ENCODE data around the gene HPCAL1. TPM values are rescaled to one million over a fixed set of nuclear protein-coding genes. Genes with fewer than 3 reads are reported as not detected.

The HPCAL1 gene
- total and polyA plus RNA-seq, 2 experiments from 2014 or later: 8.3 to 25.4 TPM

DNA sequence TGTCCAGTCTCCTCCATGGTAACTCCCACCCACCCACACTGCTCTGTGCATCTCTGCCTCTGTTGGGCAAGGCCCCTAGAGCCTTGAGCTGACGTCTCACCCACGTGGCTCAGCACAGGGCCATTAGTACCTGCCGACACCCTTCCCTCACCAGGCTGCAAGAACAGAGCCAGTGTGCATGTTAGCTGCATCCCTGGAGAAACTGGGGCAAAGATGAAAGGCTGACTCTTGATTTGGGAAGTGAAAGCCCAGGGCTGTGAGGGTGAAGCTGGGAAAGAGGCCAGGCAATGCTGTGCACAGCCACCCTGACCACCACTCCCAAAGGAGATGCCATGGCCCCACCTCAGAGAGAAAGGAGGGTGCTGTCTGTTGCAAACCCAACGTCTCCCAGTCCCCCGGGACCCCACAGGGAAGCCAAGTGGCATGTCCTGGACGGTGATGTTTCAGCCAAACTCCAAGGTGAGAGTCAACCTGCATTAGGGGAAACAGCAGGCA lies 20.0 kb upstream of the HPCAL1 start:
- Histone ChIP-seq H2AFZ (no peak overlapping the region), H3K4me2 (no peak overlapping the region), H3K9me2 (ENCODE audit: insufficient read depth) (no peaks in the 10 kb centered on the region), H3K79me2 (replicated peaks; ENCODE audit: insufficient read depth) (no peaks in the 10 kb centered on the region), H3K4me3 (no peak overlapping the region), H3K36me3 (ENCODE audit: insufficient read depth) (no peaks in the 10 kb centered on the region), H3K27me3 (ENCODE audit: insufficient read depth) (no peaks in the 10 kb centered on the region), H3K4me1 (ENCODE audit: insufficient read depth) (no peaks in the 10 kb centered on the region), H4K20me1 (replicated peaks; ENCODE audit: insufficient read depth) (no peaks in the 10 kb centered on the region), H3K27ac (ENCODE audit: low read depth) (no peak overlapping the region), H3F3A (replicated peaks; ENCODE audit: low read depth) (no peaks in the 10 kb centered on the region)
- DNase-seq (ENCODE audit: low spot score) (no peak), ATAC-seq (no peak)
- H3K4me3 Mint-ChIP-seq: no peak overlapping the region
- no peaks in the 10 kb centered on the region for H3K36me3 Mint-ChIP-seq (ENCODE audit: low read depth)
- H3K9me3 Mint-ChIP-seq: no peaks in the 10 kb centered on the region
- H3K27ac Mint-ChIP-seq: no peak overlapping the region
- no peak for TF ChIP-seq EZH2 (IDR thresholded peaks at IDR 0.05; ENCODE audit: low read depth, unreplicated experiment)
- no peak for TF ChIP-seq CREB1 (CRISPR knock-in tag; IDR thresholded peaks at IDR 0.05; ENCODE audit: low read depth)
- TF ChIP-seq CTCF (conservative IDR thresholded peaks at IDR 0.05; ENCODE audit: low read depth in 2 of 2): no peak
- no peak for TF ChIP-seq EZH2phosphoT487 (IDR thresholded peaks at IDR 0.05; ENCODE audit: unreplicated experiment)
- TF ChIP-seq JUNB (IDR thresholded peaks at IDR 0.05; ENCODE audit: unreplicated experiment): no peak
- TF ChIP-seq, protein P1, sequence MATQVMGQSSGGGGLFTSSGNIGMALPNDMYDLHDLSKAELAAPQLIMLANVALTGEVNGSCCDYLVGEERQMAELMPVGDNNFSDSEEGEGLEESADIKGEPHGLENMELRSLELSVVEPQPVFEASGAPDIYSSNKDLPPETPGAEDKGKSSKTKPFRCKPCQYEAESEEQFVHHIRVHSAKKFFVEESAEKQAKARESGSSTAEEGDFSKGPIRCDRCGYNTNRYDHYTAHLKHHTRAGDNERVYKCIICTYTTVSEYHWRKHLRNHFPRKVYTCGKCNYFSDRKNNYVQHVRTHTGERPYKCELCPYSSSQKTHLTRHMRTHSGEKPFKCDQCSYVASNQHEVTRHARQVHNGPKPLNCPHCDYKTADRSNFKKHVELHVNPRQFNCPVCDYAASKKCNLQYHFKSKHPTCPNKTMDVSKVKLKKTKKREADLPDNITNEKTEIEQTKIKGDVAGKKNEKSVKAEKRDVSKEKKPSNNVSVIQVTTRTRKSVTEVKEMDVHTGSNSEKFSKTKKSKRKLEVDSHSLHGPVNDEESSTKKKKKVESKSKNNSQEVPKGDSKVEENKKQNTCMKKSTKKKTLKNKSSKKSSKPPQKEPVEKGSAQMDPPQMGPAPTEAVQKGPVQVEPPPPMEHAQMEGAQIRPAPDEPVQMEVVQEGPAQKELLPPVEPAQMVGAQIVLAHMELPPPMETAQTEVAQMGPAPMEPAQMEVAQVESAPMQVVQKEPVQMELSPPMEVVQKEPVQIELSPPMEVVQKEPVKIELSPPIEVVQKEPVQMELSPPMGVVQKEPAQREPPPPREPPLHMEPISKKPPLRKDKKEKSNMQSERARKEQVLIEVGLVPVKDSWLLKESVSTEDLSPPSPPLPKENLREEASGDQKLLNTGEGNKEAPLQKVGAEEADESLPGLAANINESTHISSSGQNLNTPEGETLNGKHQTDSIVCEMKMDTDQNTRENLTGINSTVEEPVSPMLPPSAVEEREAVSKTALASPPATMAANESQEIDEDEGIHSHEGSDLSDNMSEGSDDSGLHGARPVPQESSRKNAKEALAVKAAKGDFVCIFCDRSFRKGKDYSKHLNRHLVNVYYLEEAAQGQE (IDR thresholded peaks at IDR 0.05; ENCODE audit: unreplicated experiment): no peak
- TF ChIP-seq STAT1 (IDR thresholded peaks at IDR 0.05; ENCODE audit: unreplicated experiment): no peak
- TF ChIP-seq, protein P2, sequence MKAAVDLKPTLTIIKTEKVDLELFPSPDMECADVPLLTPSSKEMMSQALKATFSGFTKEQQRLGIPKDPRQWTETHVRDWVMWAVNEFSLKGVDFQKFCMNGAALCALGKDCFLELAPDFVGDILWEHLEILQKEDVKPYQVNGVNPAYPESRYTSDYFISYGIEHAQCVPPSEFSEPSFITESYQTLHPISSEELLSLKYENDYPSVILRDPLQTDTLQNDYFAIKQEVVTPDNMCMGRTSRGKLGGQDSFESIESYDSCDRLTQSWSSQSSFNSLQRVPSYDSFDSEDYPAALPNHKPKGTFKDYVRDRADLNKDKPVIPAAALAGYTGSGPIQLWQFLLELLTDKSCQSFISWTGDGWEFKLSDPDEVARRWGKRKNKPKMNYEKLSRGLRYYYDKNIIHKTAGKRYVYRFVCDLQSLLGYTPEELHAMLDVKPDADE (IDR thresholded peaks at IDR 0.05): no peak
- no peak for TF ChIP-seq ZNF331 (CRISPR knock-in tag; IDR thresholded peaks at IDR 0.05; ENCODE audit: low read depth)
- TF ChIP-seq, protein P3, sequence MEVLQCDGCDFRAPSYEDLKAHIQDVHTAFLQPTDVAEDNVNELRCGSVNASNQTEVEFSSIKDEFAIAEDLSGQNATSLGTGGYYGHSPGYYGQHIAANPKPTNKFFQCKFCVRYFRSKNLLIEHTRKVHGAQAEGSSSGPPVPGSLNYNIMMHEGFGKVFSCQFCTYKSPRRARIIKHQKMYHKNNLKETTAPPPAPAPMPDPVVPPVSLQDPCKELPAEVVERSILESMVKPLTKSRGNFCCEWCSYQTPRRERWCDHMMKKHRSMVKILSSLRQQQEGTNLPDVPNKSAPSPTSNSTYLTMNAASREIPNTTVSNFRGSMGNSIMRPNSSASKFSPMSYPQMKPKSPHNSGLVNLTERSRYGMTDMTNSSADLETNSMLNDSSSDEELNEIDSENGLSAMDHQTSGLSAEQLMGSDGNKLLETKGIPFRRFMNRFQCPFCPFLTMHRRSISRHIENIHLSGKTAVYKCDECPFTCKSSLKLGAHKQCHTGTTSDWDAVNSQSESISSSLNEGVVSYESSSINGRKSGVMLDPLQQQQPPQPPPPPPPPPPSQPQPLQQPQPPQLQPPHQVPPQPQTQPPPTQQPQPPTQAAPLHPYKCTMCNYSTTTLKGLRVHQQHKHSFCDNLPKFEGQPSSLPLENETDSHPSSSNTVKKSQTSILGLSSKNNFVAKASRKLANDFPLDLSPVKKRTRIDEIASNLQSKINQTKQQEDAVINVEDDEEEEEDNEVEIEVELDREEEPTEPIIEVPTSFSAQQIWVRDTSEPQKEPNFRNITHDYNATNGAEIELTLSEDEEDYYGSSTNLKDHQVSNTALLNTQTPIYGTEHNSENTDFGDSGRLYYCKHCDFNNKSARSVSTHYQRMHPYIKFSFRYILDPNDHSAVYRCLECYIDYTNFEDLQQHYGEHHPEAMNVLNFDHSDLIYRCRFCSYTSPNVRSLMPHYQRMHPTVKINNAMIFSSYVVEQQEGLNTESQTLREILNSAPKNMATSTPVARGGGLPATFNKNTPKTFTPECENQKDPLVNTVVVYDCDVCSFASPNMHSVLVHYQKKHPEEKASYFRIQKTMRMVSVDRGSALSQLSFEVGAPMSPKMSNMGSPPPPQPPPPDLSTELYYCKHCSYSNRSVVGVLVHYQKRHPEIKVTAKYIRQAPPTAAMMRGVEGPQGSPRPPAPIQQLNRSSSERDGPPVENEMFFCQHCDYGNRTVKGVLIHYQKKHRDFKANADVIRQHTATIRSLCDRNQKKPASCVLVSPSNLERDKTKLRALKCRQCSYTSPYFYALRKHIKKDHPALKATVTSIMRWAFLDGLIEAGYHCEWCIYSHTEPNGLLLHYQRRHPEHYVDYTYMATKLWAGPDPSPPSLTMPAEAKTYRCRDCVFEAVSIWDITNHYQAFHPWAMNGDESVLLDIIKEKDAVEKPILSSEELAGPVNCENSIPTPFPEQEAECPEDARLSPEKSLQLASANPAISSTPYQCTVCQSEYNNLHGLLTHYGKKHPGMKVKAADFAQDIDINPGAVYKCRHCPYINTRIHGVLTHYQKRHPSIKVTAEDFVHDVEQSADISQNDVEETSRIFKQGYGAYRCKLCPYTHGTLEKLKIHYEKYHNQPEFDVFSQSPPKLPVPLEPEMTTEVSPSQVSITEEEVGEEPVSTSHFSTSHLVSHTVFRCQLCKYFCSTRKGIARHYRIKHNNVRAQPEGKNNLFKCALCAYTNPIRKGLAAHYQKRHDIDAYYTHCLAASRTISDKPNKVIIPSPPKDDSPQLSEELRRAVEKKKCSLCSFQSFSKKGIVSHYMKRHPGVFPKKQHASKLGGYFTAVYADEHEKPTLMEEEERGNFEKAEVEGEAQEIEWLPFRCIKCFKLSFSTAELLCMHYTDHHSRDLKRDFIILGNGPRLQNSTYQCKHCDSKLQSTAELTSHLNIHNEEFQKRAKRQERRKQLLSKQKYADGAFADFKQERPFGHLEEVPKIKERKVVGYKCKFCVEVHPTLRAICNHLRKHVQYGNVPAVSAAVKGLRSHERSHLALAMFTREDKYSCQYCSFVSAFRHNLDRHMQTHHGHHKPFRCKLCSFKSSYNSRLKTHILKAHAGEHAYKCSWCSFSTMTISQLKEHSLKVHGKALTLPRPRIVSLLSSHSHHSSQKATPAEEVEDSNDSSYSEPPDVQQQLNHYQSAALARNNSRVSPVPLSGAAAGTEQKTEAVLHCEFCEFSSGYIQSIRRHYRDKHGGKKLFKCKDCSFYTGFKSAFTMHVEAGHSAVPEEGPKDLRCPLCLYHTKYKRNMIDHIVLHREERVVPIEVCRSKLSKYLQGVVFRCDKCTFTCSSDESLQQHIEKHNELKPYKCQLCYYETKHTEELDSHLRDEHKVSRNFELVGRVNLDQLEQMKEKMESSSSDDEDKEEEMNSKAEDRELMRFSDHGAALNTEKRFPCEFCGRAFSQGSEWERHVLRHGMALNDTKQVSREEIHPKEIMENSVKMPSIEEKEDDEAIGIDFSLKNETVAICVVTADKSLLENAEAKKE (CRISPR knock-in tag; IDR thresholded peaks at IDR 0.05): no peak
- no peak for TF ChIP-seq POLR2AphosphoS5 (IDR thresholded peaks at IDR 0.05; ENCODE audit: low read depth)
- no peak for TF ChIP-seq ZNF114 (CRISPR knock-in tag; IDR thresholded peaks at IDR 0.05)
- TF ChIP-seq NANOG (IDR thresholded peaks at IDR 0.05; ENCODE audit: borderline replicate concordance): no peak
- peaks cover 19% of the 10 kb centered on the region for H3K27me3 Mint-ChIP-seq (ENCODE audit: insufficient read depth, low read depth, poor library complexity)
- H3K4me1 Mint-ChIP-seq: peaks cover 9% of the 10 kb centered on the region

Measured in GM23338 (cell line).